Tibial artery (tissue), 4 donors: ENCODE results near the gene CD40LG.

ENCODE experiments used
- DNase-seq, 2 donors: peaks; one replicate each; pipeline ENCODE4 v3.0.0-alpha.2; 2019
- H3K27ac ChIP-seq, 2 donors: fragments of 200-600 bp; sonication (generic) in 1 of 2; 1 replicate in 1 of 2; 2 replicates in 1 of 2; pipeline ENCODE4 v1.5.1; 2018 to 2019; ENCODE audit warnings: mild to moderate bottlenecking in 1 of 2
- H3K27me3 ChIP-seq, 2 donors: fragments of 200-600 bp; sonication (generic) in 1 of 2; one replicate each; pipeline versions ENCODE4 v1.5.1 to v1.6.0; 2016 to 2019
- H3K36me3 ChIP-seq, 3 donors: fragments of 200-600 bp; sonication (generic) in 2 of 3; one replicate each; pipeline ENCODE4 v1.5.1; 2016 to 2019; ENCODE audit warnings: mild to moderate bottlenecking in 2 of 3
- H3K4me1 ChIP-seq, 4 donors: fragments of 200-600 bp; sonication (generic) in 2 of 4; 1 replicate in 3 of 4; 2 replicates in 1 of 4; pipeline ENCODE4 v1.5.1; 2016 to 2019
- H3K4me3 ChIP-seq, 2 donors: fragments of 200-600 bp; sonication (generic) in 1 of 2; 1 replicate in 1 of 2; 2 replicates in 1 of 2; pipeline ENCODE4 v1.5.1; 2018 to 2019; ENCODE audit warnings: mild to moderate bottlenecking in 2 of 2
- H3K9me3 ChIP-seq, 3 donors: fragments of 200-600 bp; sonication (generic) in 1 of 3; one replicate each; pipeline ENCODE4 v1.5.1; 2016 to 2019
- CTCF ChIP-seq, 2 experiments: fragments of 200-600 bp in 1 of 2; fragments of 450-650 bp in 1 of 2; IDR thresholded peaks; one replicate each; pipeline ENCODE4 v1.5.1; 2017 to 2019; ENCODE audit warnings: antibody characterized with exemption in 2 of 2, mild to moderate bottlenecking in 1 of 2, moderate library complexity in 1 of 2
- intact Hi-C: fragments of 100-400 bp; cut with DNase I; formaldehyde crosslinking; loops from one replicate; pipeline ENCODE4 v1.15.0; 2023; ENCODE audit warnings: low total_unique reads

Gene CD40LG

GRCh38 chrX:136687457-136687856, 39.5 kb downstream of the CD40LG start:
- no peak overlapping the region for H3K27ac ChIP-seq
- no peaks in the 10 kb centered on the region for H3K27me3 ChIP-seq
- H3K36me3 ChIP-seq: peaks cover 0 to 23% (median 8%) of the 10 kb centered on the region in 3 donors
- no peak for DNase-seq
- no peaks in the 10 kb centered on the region for H3K9me3 ChIP-seq
- no peak overlapping the region for H3K4me3 ChIP-seq
- H3K4me1 ChIP-seq: no peaks in the 10 kb centered on the region
- TF ChIP-seq CTCF (IDR thresholded peaks at IDR 0.05): no peak
- intact Hi-C loops: no loop called here

GRCh38 chrX:136689436-136689835, 41.5 kb downstream of the CD40LG start:
- peaks cover 0 to under 1% (median 0%) of the 10 kb centered on the region in 4 donors for H3K4me1 ChIP-seq
- intact Hi-C loops: no loop called here
- no peaks in the 10 kb centered on the region for H3K9me3 ChIP-seq
- peaks cover 0 to 23% (median 8%) of the 10 kb centered on the region in 3 donors for H3K36me3 ChIP-seq
- H3K27ac ChIP-seq: no peak overlapping the region
- H3K27me3 ChIP-seq: no peaks in the 10 kb centered on the region
- DNase-seq: no peak
- no peak overlapping the region for H3K4me3 ChIP-seq
- TF ChIP-seq CTCF (IDR thresholded peaks at IDR 0.05): no peak

GRCh38 chrX:136691028-136691809, 43.3 kb downstream of the CD40LG start:
- H3K4me1 ChIP-seq: peaks cover 0 to 4% (median 0%) of the 10 kb centered on the region in 4 donors
- TF ChIP-seq CTCF (IDR thresholded peaks at IDR 0.05): no peak
- intact Hi-C loops: no loop called here
- no peaks in the 10 kb centered on the region for H3K9me3 ChIP-seq
- no peak overlapping the region for H3K27ac ChIP-seq
- no peak overlapping the region for H3K4me3 ChIP-seq
- peaks cover 0 to 16% (median 8%) of the 10 kb centered on the region in 3 donors for H3K36me3 ChIP-seq
- H3K27me3 ChIP-seq: no peaks in the 10 kb centered on the region
- no peak for DNase-seq

DNA sequence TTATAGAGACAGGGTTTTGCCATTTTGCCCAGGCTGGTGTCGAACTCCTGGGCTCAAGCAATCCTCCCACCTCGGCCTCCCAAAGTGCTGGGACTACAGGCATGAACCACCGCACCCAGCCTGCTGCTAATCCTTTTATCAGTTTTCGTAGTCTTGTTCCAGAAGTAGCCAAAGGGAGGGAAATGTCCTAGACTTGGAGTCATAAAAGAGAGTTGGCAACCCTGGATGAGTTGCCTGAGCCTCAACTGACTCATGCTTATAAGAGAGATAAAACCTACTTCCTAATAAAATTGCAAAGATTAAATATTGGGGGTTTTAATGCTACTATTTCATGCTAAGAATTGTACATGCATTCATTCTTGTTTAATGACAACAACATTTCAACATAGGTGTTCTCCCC, 44.3 kb downstream of the CD40LG start:
- H3K4me1 ChIP-seq: peaks cover 0 to 4% (median 0%) of the 10 kb centered on the region in 4 donors
- H3K36me3 ChIP-seq: peaks cover 0 to 16% (median 4%) of the 10 kb centered on the region in 3 donors
- H3K27me3 ChIP-seq: no peaks in the 10 kb centered on the region
- intact Hi-C loops: no loop called here
- DNase-seq: no peak
- TF ChIP-seq CTCF (IDR thresholded peaks at IDR 0.05): no peak
- H3K4me3 ChIP-seq: no peak overlapping the region
- no peak overlapping the region for H3K27ac ChIP-seq
- H3K9me3 ChIP-seq: no peaks in the 10 kb centered on the region

DNA sequence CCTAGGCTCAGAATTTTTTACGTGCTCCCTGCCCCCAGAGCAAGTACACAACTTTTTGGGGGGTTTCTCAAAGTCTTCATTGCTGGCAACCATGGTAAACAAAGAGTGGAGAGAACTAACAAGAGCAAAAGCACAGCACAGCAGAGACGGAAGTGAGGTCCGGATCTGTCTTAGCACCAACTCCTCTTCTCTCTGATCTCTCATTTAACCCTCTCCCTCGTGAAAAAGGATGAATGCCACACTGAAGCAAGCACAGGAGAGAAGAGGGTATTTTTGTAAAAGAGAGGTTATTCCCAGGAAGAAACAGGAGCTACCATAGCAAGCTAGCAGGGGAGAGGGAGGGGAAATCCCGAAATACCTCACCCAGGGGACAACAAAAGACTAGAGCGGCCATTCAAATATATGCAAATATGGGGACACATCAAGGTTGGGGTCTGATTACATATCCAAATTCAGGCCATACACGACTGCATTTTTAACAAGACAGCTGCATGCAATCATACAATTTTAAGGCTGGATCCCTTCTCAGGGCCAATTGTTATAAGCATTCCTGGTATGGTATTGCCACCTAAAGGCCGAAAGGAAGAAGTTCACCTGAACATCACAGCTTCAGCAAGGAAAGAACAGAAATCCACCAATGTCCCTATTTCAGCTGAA, 46.6 kb downstream of the CD40LG start:
- Histone ChIP-seq H3K36me3 (peaks cover 0 to 3% (median 0%) of the 10 kb centered on the region in 3 donors), H3K27ac (no peak overlapping the region), H3K4me1 (peaks cover 0 to 4% (median 0%) of the 10 kb centered on the region in 4 donors), H3K27me3 (no peaks in the 10 kb centered on the region), H3K9me3 (peaks cover 0 to 4% (median 0%) of the 10 kb centered on the region in 3 donors), H3K4me3 (no peak overlapping the region)
- no peak for DNase-seq
- intact Hi-C loops: no loop called here
- TF ChIP-seq CTCF (IDR thresholded peaks at IDR 0.05): peak; percentile 26 to 35
